Stimulated activated naive CD8-positive, alpha-beta T cell treated with anti-CD3 and anti-CD28 coated beads, Interleukin-15, amount 100 ng/mL, for 72 hours (primary cell): ENCODE measurements around the gene VEZF1.
"Not testable (repeated sequence)": the region's sequence is repeated elsewhere in the genome, so short reads cannot be mapped to it uniquely, and the experiment has no call there.

ENCODE experiments used
- ATAC-seq: fragments of 150-1000 bp; cut with Tn5 transposase; 2 replicates; pipeline ENCODE4 v1.10.0; 2021; ENCODE audit warnings: mild to moderate bottlenecking, moderate library complexity
- DNase-seq, 2 donors: peaks; one replicate each; pipeline ENCODE4 v3.0.0; 2021 to 2022
- H3K27ac Mint-ChIP-seq, 2 donors: one replicate each; pipeline ENCODE4 v1.8.0; 2022; ENCODE audit warnings: mild to moderate bottlenecking in 2 of 2, mixed read lengths in 2 of 2, moderate library complexity in 2 of 2
- H3K27me3 Mint-ChIP-seq: one replicate; pipeline ENCODE4 v1.8.0; 2022; ENCODE audit warnings: mixed read lengths
- H3K4me1 Mint-ChIP-seq: one replicate; pipeline ENCODE4 v1.8.0; 2022; ENCODE audit warnings: mild to moderate bottlenecking, mixed read lengths
- H3K4me3 Mint-ChIP-seq, 2 donors: one replicate each; pipeline ENCODE4 v1.8.0; 2022; ENCODE audit warnings: mild to moderate bottlenecking in 2 of 2, mixed read lengths in 2 of 2, moderate library complexity in 1 of 2
- H3K9me3 Mint-ChIP-seq, 2 donors: one replicate each; pipeline ENCODE4 v1.8.0; 2022; ENCODE audit warnings: mixed read lengths in 2 of 2

Gene VEZF1

GRCh38 chr17:57986841-57987580 lies 1.0 kb downstream of the VEZF1 start:
- DNase-seq (peak; percentile 42 to 59), ATAC-seq (peak; percentile 33)
- H3K27me3 Mint-ChIP-seq: no peaks in the 10 kb centered on the region
- H3K9me3 Mint-ChIP-seq: no peaks in the 10 kb centered on the region
- peaks cover 68% of the 10 kb centered on the region for H3K4me1 Mint-ChIP-seq
- H3K4me3 Mint-ChIP-seq: peak overlapping the region; percentile 88 to 95
- peak overlapping the region; percentile 81 to 99 for H3K27ac Mint-ChIP-seq

- DNase-seq: no peak
- Mint-ChIP-seq H3K27me3 (no peaks in the 10 kb centered on the region), H3K4me1 (peaks cover 79% of the 10 kb centered on the region), H3K9me3 (no peaks in the 10 kb centered on the region), H3K4me3 (peak overlapping the region; percentile 42 to 59), H3K27ac (peak overlapping the region in 1 of 2 donors; percentile 29)
- no peak for ATAC-seq
These were observed 2.4 kb downstream of the VEZF1 start for GRCh38 chr17:57985675-57985974.

- Mint-ChIP-seq H3K4me3 (peak overlapping the region; percentile 42 to 59), H3K27ac (peak overlapping the region in 1 of 2 donors; percentile 29), H3K27me3 (no peaks in the 10 kb centered on the region), H3K9me3 (no peaks in the 10 kb centered on the region), H3K4me1 (peaks cover 79% of the 10 kb centered on the region)
- no peak for DNase-seq
- no peak for ATAC-seq
These were observed 2.9 kb downstream of the VEZF1 start for GRCh38 chr17:57984936-57985674.

GRCh38 chr17:57984261-57984890 lies 3.7 kb downstream of the VEZF1 start:
- Mint-ChIP-seq H3K27me3 (no peaks in the 10 kb centered on the region), H3K4me3 (peak overlapping the region; percentile 0 to 32), H3K4me1 (peaks cover 71% of the 10 kb centered on the region), H3K9me3 (no peaks in the 10 kb centered on the region), H3K27ac (no peak overlapping the region)
- ATAC-seq (no peak), DNase-seq (no peak)

GRCh38 chr17:57983446-57983845 lies 4.6 kb downstream of the VEZF1 start:
- DNase-seq: no peak
- no peaks in the 10 kb centered on the region for H3K9me3 Mint-ChIP-seq
- no peaks in the 10 kb centered on the region for H3K27me3 Mint-ChIP-seq
- no peak for ATAC-seq
- no peak overlapping the region for H3K27ac Mint-ChIP-seq
- H3K4me1 Mint-ChIP-seq: peaks cover 67% of the 10 kb centered on the region
- H3K4me3 Mint-ChIP-seq: no peak overlapping the region

GRCh38 chr17:57982452-57983170 lies 5.4 kb downstream of the VEZF1 start:
- no peak for DNase-seq
- Mint-ChIP-seq H3K4me1 (peaks cover 66% of the 10 kb centered on the region), H3K9me3 (no peaks in the 10 kb centered on the region), H3K27me3 (no peaks in the 10 kb centered on the region), H3K27ac (peak overlapping the region in 1 of 2 donors; percentile 66), H3K4me3 (peak overlapping the region; percentile 7 to 48)
- peak; percentile 43 for ATAC-seq

GRCh38 chr17:57980522-57980921 lies 7.5 kb downstream of the VEZF1 start:
- H3K27ac Mint-ChIP-seq: no peak overlapping the region
- DNase-seq (no peak), ATAC-seq (no peak)
- H3K4me1 Mint-ChIP-seq: peaks cover 52% of the 10 kb centered on the region
- H3K4me3 Mint-ChIP-seq: no peak overlapping the region
- no peaks in the 10 kb centered on the region for H3K27me3 Mint-ChIP-seq
- no peaks in the 10 kb centered on the region for H3K9me3 Mint-ChIP-seq

GRCh38 chr17:57979076-57979475 lies 9.0 kb downstream of the VEZF1 start:
- Mint-ChIP-seq H3K4me3 (no peak overlapping the region), H3K27me3 (no peaks in the 10 kb centered on the region), H3K9me3 (no peaks in the 10 kb centered on the region), H3K27ac (no peak overlapping the region), H3K4me1 (peaks cover 37% of the 10 kb centered on the region)
- ATAC-seq (no peak), DNase-seq (no peak)

GRCh38 chr17:57976594-57976993 lies 11.5 kb downstream of the VEZF1 start:
- H3K9me3 Mint-ChIP-seq: no peaks in the 10 kb centered on the region
- no peak overlapping the region for H3K27ac Mint-ChIP-seq
- no peaks in the 10 kb centered on the region for H3K27me3 Mint-ChIP-seq
- DNase-seq (no peak), ATAC-seq (no peak)
- no peak overlapping the region for H3K4me3 Mint-ChIP-seq
- H3K4me1 Mint-ChIP-seq: peaks cover 12% of the 10 kb centered on the region

GRCh38 chr17:57975044-57975443 lies 13.0 kb downstream of the VEZF1 start:
- DNase-seq: no peak
- Mint-ChIP-seq H3K4me3 (no peak overlapping the region), H3K27me3 (no peaks in the 10 kb centered on the region), H3K27ac (no peak overlapping the region), H3K4me1 (peaks cover 5% of the 10 kb centered on the region), H3K9me3 (no peaks in the 10 kb centered on the region)
- ATAC-seq: no peak

GRCh38 chr17:57974053-57974824 lies 13.8 kb downstream of the VEZF1 start:
- not testable (repeated sequence) for H3K9me3 Mint-ChIP-seq, H3K27me3 Mint-ChIP-seq, DNase-seq, H3K4me3 Mint-ChIP-seq, H3K27ac Mint-ChIP-seq, H3K4me1 Mint-ChIP-seq, ATAC-seq

- Mint-ChIP-seq H3K27me3 (no peaks in the 10 kb centered on the region), H3K9me3 (no peaks in the 10 kb centered on the region), H3K27ac (no peak overlapping the region), H3K4me1 (no peaks in the 10 kb centered on the region), H3K4me3 (no peak overlapping the region)
- ATAC-seq: no peak
- no peak for DNase-seq
These were observed 15.9 kb downstream of the VEZF1 start for GRCh38 chr17:57972151-57972550.

- H3K9me3 Mint-ChIP-seq: no peaks in the 10 kb centered on the region
- ATAC-seq: no peak
- H3K4me1 Mint-ChIP-seq: no peaks in the 10 kb centered on the region
- DNase-seq: no peak
- H3K27me3 Mint-ChIP-seq: no peaks in the 10 kb centered on the region
- H3K27ac Mint-ChIP-seq: no peak overlapping the region
- H3K4me3 Mint-ChIP-seq: no peak overlapping the region
These were observed 16.5 kb downstream of the VEZF1 start for GRCh38 chr17:57971572-57971971.

GRCh38 chr17:57970710-57971109 lies 17.3 kb downstream of the VEZF1 start:
- ATAC-seq (no peak), DNase-seq (no peak)
- Mint-ChIP-seq H3K27ac (no peak overlapping the region), H3K27me3 (no peaks in the 10 kb centered on the region), H3K4me1 (no peaks in the 10 kb centered on the region), H3K4me3 (no peak overlapping the region), H3K9me3 (no peaks in the 10 kb centered on the region)

- H3K4me3 Mint-ChIP-seq: no peak overlapping the region
- DNase-seq: no peak
- no peak overlapping the region for H3K27ac Mint-ChIP-seq
- no peaks in the 10 kb centered on the region for H3K27me3 Mint-ChIP-seq
- no peaks in the 10 kb centered on the region for H3K9me3 Mint-ChIP-seq
- H3K4me1 Mint-ChIP-seq: no peaks in the 10 kb centered on the region
- no peak for ATAC-seq
These were observed 19.6 kb downstream of the VEZF1 start for GRCh38 chr17:57968456-57968855.
